GM18951 (cell line): ENCODE results near the gene SMAD4.

Source experiments
- POLR2A ChIP-seq: IDR thresholded peaks from 4 replicates; pipeline ENCODE4 v1.6.1; 2011; ENCODE audit warnings: mild to moderate bottlenecking; ENCODE audit not compliant: insufficient read length, insufficient read depth; ENCODE audit errors: extremely low read depth
- in situ Hi-C: fragments of 300-500 bp; cut with MboI; formaldehyde crosslinking; loops from one replicate; pipeline ENCODE4 v1.12.0; 2022; ENCODE audit warnings: low sequenced_read_pairs, mixed read lengths, inconsistent platforms; ENCODE audit not compliant: unreplicated experiment

Gene SMAD4

GRCh38 chr18:51007790-51008139 lies 22.2 kb upstream of the SMAD4 start:
- no peak for TF ChIP-seq POLR2A

GRCh38 chr18:51009072-51009471 lies 20.9 kb upstream of the SMAD4 start:
- in situ Hi-C loops: no loop called here
- TF ChIP-seq POLR2A: no peak

More at GRCh38 chr18:51007790-51008139, 22.2 kb upstream of the SMAD4 start:
- in situ Hi-C loops: no loop called here

DNA sequence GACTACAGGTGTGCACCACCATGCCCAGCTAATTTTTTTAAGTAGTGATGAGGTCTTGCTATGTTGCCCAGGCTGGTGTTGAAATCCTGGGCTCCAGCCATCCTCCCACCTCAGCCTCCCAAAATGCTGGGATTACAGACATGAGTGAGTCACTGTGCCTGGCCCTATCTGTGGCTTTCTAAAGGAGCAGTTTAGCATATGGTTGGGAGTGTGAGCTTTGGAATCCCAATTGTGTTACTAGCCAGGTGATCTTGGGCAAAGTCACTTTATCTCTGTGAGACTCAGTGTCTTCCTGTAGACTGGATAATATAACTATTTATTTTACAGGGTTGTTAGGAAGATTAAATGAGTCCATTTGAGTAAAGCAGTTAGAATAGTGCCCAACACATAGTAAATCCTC lies 19.8 kb upstream of the SMAD4 start:
- in situ Hi-C loops: no loop called here
- no peak for TF ChIP-seq POLR2A

GRCh38 chr18:51011709-51012108 lies 18.3 kb upstream of the SMAD4 start:
- TF ChIP-seq POLR2A: no peak
- in situ Hi-C loops: no loop called here

DNA sequence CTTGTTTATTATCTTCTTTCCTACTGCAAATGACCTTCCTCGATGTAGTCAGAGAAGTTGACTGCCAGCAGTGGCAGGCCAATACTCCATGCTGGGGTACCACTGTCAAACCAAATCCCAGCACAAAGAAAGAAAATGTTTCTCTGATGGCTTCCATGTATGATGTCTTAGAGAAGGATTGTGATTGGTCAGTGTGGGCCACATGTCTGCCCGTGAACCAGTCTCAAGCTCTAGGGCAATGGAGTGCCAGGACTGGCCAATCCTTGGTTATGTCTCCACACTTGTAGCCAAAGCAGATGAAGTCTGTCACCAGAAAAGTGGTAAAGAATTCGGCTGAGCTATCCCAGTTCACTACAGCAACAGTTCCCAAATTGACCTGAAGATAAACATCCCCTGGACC lies 17.6 kb upstream of the SMAD4 start:
- TF ChIP-seq POLR2A: no peak
- in situ Hi-C loops: no loop called here

DNA sequence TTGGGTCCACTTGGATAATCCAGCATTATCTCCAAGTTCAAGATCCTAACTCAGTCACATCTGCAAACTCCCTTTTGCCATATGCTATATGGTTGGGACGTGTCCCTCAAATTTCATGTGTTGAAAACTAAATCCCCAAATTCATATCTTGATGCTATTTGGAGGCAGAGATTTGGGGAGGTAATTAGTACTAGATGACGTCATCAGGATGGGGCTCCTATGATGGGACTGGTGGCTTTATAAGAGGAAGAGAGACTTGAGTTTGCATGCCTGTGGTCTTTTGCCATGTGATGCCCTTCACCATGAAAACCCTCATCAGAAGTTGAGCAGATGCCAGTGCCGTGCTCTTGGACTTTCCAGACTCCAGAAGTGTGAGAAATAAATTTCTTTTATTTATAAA lies 16.8 kb upstream of the SMAD4 start:
- in situ Hi-C loops: no loop called here

GRCh38 chr18:51017140-51017879 lies 12.7 kb upstream of the SMAD4 start:
- in situ Hi-C loops: no loop called here
- no peak for TF ChIP-seq POLR2A

More for the DNA sequence above, 16.8 kb upstream of the SMAD4 start:
- no peak for TF ChIP-seq POLR2A

GRCh38 chr18:51020536-51020935 lies 9.5 kb upstream of the SMAD4 start:
- TF ChIP-seq POLR2A: no peak
- in situ Hi-C loops: no loop called here

- in situ Hi-C loops: no loop called here
- TF ChIP-seq POLR2A: no peak
These were observed 8.6 kb upstream of the SMAD4 start for GRCh38 chr18:51021226-51021965.

DNA sequence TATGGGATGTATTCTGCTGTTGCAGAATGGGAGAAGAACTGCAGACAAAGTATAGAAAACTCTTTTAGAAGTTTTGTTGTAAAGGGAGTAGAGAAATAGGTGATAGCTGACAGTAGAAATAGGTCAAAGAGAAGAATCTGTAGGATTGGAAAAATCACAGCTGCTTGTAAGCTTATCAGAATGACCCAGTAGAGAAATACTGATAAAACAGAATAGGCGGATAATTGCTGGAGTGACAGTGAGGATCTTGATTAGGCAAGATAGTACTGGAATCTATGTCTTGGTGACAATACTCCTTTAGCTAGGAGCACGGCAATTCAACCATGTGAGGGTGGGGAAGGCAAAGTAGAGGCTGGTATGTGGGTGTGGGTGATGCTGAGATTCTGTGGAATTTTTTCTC lies 4.5 kb upstream of the SMAD4 start:
- TF ChIP-seq POLR2A: no peak
- in situ Hi-C loops: no loop called here

DNA sequence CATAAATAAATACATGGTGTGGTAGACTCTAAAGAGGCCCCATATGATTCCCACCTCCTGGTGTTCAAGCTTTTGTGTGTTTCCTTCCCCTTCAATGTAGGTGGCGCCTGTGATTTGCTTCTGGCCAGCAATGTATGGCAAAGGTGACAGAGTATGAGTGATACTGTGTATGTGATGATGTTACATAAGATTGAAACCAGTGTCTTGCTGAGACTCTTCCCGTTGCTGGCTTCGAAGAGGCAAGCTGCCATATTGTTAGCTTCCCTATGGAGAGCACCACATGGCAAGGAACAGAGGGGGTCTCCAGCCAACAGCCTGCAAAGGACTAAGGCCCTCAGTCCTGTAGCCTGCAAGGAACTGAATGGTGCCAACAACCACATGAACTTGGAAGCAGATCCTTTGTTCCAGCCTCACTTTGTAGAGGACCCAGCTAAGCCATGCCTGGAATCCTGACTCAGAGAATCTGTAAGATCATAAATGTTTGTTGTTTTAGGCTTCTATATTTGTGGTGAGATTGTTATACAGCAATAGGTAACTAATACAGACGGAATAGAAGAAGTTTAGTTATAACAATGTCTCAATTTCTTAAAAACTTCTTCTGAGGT lies 1.7 kb upstream of the SMAD4 start:
- in situ Hi-C loops: no loop called here
- no peak for TF ChIP-seq POLR2A

- in situ Hi-C loops: no loop called here
- no peak for TF ChIP-seq POLR2A
These were observed 677 bp upstream of the SMAD4 start for GRCh38 chr18:51029378-51029693.

DNA sequence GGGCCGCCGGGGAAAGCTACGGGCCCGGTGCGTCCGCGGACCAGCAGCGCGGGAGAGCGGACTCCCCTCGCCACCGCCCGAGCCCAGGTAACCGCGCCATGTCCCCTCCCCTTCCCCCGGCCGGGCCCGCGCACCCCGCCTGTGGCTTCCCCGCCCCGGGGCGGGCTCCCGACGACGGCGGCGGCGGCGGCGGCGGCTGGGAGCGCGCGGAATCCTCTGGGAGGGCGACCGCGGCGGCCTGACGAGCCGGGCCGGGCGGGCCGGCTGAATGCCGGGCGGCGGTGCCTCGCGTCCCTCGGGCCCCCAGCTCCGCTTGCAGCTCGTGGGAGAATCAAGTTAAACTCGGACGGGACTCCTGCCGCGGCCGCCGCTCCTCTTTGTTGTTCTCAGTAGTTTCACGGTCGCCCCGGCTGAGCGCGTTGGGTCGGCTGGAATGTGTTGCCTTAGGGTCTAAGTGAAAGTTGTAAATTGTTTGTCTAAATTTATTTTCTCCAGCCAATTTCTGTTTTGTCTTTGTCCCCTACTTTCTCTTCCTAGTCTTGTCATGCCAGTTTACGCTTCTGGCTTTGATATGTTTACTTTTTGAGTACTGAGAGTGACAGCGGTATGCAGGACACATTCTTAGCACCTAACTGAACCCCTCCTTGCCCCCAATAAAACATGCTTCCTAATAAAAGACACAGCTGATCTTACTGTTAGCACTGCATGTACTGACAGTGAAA lies 685 bp downstream of the SMAD4 start:
- no peak for TF ChIP-seq POLR2A
- in situ Hi-C loops: no loop called here
